Naive thymus-derived CD4-positive, alpha-beta T cell (primary cell): ENCODE measurements around the gene TEX30. TPM values are rescaled to one million over a fixed set of nuclear protein-coding genes. Genes with fewer than 3 reads are reported as not detected.

Experiments used
- ATAC-seq: fragments of 150-1000 bp; cut with Tn5 transposase; 2 replicates; pipeline ENCODE4 v1.10.0; 2021; ENCODE audit warnings: mild to moderate bottlenecking, moderate library complexity
- CTCF ChIA-PET: fragments of 350-600 bp; sonication (Branson Sonifier 250); formaldehyde crosslinking; loops from one replicate; lab custom pipeline; 2021; ENCODE audit warnings: antibody characterized with exemption; lab: Charles Lee
- POLR2A ChIA-PET: fragments of 350-600 bp; sonication (Branson Sonifier 250); formaldehyde crosslinking; loops from one replicate; lab custom pipeline; 2021; ENCODE audit warnings: antibody characterized with exemption, inconsistent platforms; lab: Charles Lee
- DNase-seq, 9 donors: peaks; one replicate each; pipeline versions ENCODE4 v3.0.0 to v3.0.0-alpha.2; 2020 to 2022; ENCODE audit warnings: mixed read lengths in 1 of 9
- H3K27ac ChIP-seq: one replicate; pipeline ENCODE4 v1.7.0; 2013; ENCODE audit warnings: mild to moderate bottlenecking, low read depth, low read length, moderate library complexity
- H3K27me3 ChIP-seq, 2 donors: one replicate each; pipeline ENCODE4 v1.7.0; 2013; ENCODE audit warnings: low read length in 2 of 2, mild to moderate bottlenecking in 2 of 2, moderate library complexity in 2 of 2; ENCODE audit not compliant: control insufficient read depth in 2 of 2, insufficient read depth in 2 of 2
- H3K36me3 ChIP-seq, 3 experiments: 1 replicate in 2 of 3; 2 replicates in 1 of 3; pipeline ENCODE4 v1.7.0; 2013; ENCODE audit warnings: low read length in 3 of 3, mild to moderate bottlenecking in 3 of 3, moderate library complexity in 1 of 3; ENCODE audit not compliant: insufficient read depth in 3 of 3, control insufficient read depth in 2 of 3
- H3K4me1 ChIP-seq, 2 donors: one replicate each; pipeline ENCODE4 v1.7.0; 2013; ENCODE audit warnings: low read length in 2 of 2, mild to moderate bottlenecking in 2 of 2, moderate library complexity in 1 of 2; ENCODE audit not compliant: control insufficient read depth in 2 of 2, insufficient read depth in 2 of 2
- H3K4me3 ChIP-seq: 2 replicates; pipeline ENCODE4 v1.7.0; 2013; ENCODE audit warnings: mild to moderate bottlenecking, low read length
- H3K9me3 ChIP-seq, 3 experiments: 1 replicate in 2 of 3; 2 replicates in 1 of 3; pipeline ENCODE4 v1.7.0; 2013; ENCODE audit warnings: low read length in 3 of 3; ENCODE audit not compliant: control insufficient read depth in 2 of 3
- H3K27ac Mint-ChIP-seq, 9 donors: one replicate each; pipeline ENCODE4 v1.8.0; 2020 to 2022; ENCODE audit warnings: mixed read lengths in 9 of 9, mild to moderate bottlenecking in 8 of 9, moderate library complexity in 5 of 9, inconsistent platforms in 2 of 9
- H3K27me3 Mint-ChIP-seq, 5 donors: one replicate each; pipeline ENCODE4 v1.8.0; 2021 to 2022; ENCODE audit warnings: mixed read lengths in 5 of 5, mild to moderate bottlenecking in 1 of 5
- H3K36me3 Mint-ChIP-seq, 5 donors: one replicate each; pipeline ENCODE4 v1.8.0; 2020 to 2022; ENCODE audit warnings: mixed read lengths in 5 of 5, mild to moderate bottlenecking in 3 of 5, inconsistent platforms in 1 of 5
- H3K4me1 Mint-ChIP-seq, 7 donors: one replicate each; pipeline ENCODE4 v1.8.0; 2020 to 2022; ENCODE audit warnings: mixed read lengths in 7 of 7, mild to moderate bottlenecking in 3 of 7, inconsistent platforms in 1 of 7
- H3K4me3 Mint-ChIP-seq, 10 donors: one replicate each; pipeline ENCODE4 v1.8.0; 2020 to 2022; ENCODE audit warnings: mild to moderate bottlenecking in 10 of 10, mixed read lengths in 10 of 10, moderate library complexity in 6 of 10, inconsistent platforms in 2 of 10
- H3K9me3 Mint-ChIP-seq, 11 donors: one replicate each; pipeline ENCODE4 v1.8.0; 2020 to 2022; ENCODE audit warnings: mixed read lengths in 11 of 11, mild to moderate bottlenecking in 4 of 11, inconsistent platforms in 1 of 11, moderate library complexity in 1 of 11
- intact Hi-C, 2 donors: fragments of 100-400 bp; cut with micrococcal nuclease; formaldehyde crosslinking; loops; one replicate each; pipeline ENCODE4 v1.15.1; 2023
- polyA plus RNA-seq, 2 donors: library from polyadenylated mRNA; unstranded; fragments of 300-500 nt; fragmentation: Illumina TruSeq; gene quantifications; one replicate each; pipeline ENCODE4 v1.2.3, GENCODE V29; 2021
- total RNA-seq, 6 experiments: library from RNA in 5 of 6; stranded (reverse) in 5 of 6; gene quantifications; 1 replicate in 5 of 6; 2 replicates in 1 of 6; pipeline ENCODE4 v1.2.3 and lab custom pipeline; 2021 to 2026

The TEX30 gene
- total and polyA plus RNA-seq, 7 experiments from 2014 or later = 3.7 to 30.8 (median 8.7) TPM

DNA sequence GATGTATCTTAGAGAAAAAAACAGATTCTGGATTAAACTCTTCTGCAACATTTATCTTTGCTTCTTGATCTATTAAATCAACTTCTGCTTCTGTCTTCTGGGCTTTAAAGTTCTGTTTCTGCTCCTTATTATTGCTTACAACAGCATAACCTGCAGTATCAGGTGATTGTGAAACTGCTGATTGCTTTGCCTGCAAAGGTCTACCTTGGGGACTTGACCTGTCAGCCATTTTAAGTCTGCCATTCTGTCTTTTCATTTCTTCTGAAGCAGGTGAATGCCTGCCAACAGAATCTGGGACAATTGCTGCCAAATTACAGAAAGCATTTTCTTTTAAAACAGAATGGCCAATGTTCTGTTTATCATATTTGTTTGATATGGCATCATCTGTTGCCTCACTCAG is 31.1 kb downstream of the TEX30 start:
- ATAC-seq (no peak), DNase-seq (no peak)
- Mint-ChIP-seq H3K9me3 (peaks cover 0 to 46% (median 23%) of the 10 kb centered on the region in 11 donors), H3K27ac (no peak overlapping the region), H3K4me3 (no peak overlapping the region), H3K36me3 (peaks cover 3 to 18% (median 8%) of the 10 kb centered on the region in 5 donors), H3K27me3 (peaks cover 42 to 69% (median 57%) of the 10 kb centered on the region in 5 donors), H3K4me1 (peaks cover 0 to 28% (median 0%) of the 10 kb centered on the region in 7 donors)
- H3K36me3 ChIP-seq = no peaks in the 10 kb centered on the region
- intact Hi-C loops = no loop called here
- peaks cover 0 to 5% (median 0%) of the 10 kb centered on the region in 3 experiments for H3K9me3 ChIP-seq
- H3K27ac ChIP-seq = no peak overlapping the region
- H3K4me3 ChIP-seq = no peak overlapping the region
- no peaks in the 10 kb centered on the region for H3K27me3 ChIP-seq
- CTCF ChIA-PET = no interaction called here
- H3K4me1 ChIP-seq = no peaks in the 10 kb centered on the region
- POLR2A ChIA-PET = no interaction called here

DNA sequence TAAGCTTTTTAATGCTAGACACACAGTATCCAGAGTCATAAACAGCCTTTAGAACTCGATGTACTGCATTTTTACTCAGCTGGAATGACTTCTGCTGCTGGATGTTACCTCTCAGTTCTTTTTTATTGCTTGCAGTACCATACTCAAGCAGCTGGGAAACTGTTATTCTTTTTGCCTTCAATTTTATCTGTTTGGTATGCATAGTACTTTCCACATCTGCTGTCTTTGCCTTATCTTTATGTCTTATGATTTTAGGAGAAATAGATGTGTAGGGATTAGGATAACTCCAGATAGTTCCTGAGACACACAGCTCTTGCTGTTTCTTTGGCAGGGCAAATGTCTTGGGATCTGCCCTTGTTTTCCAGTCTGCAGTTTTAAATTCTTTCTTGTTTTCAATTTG is 31.5 kb downstream of the TEX30 start:
- Histone ChIP-seq H3K4me1 (no peaks in the 10 kb centered on the region), H3K27ac (no peak overlapping the region), H3K27me3 (no peaks in the 10 kb centered on the region), H3K4me3 (no peak overlapping the region), H3K36me3 (no peaks in the 10 kb centered on the region), H3K9me3 (peaks cover 0 to 5% (median 0%) of the 10 kb centered on the region in 3 experiments)
- Mint-ChIP-seq H3K27me3 (peaks cover 40 to 65% (median 53%) of the 10 kb centered on the region in 5 donors), H3K9me3 (peaks cover 0 to 45% (median 22%) of the 10 kb centered on the region in 11 donors), H3K4me1 (peaks cover 0 to 28% (median 0%) of the 10 kb centered on the region in 7 donors), H3K36me3 (peaks cover 3 to 18% (median 8%) of the 10 kb centered on the region in 5 donors), H3K27ac (no peak overlapping the region), H3K4me3 (no peak overlapping the region)
- CTCF ChIA-PET = no interaction called here
- ATAC-seq = no peak
- intact Hi-C loops = no loop called here
- POLR2A ChIA-PET = no interaction called here
- DNase-seq = no peak

DNA sequence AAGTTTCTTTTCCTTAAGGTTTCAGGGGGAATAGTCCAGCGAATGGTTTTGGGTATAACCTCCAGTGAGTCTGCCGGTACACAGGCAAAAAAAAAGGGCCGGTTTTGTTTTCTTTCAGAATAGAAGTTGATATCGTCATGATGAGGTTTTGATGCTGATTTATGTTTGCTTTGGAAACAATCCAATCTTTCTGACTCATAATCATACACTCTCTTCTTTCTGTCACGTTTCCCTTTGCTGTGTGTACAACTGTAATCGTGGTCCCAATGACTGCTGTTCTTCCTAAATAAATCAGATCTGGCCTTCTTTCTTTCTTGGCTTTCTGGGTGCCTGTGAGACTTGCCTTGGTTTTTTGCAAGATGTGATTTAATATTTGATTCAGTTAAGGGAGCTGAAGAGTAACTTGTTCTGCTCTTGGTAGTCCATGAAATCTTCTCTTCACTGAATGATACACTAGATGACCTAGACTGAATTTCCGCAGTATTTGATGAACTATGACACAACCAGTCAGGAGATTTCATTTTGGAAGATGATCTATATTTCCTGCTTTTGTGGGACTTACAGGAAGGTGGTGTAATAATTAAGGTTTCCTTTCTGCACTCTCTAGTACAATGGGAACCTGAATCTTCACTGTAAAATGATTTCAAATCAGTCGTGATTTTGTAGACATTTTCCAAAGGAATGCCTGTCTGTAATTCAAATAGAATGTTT is 43.9 kb downstream of the TEX30 start:
- H3K27me3 Mint-ChIP-seq = peaks cover 3 to 21% (median 17%) of the 10 kb centered on the region in 5 donors
- peaks cover 0 to 4% (median 0%) of the 10 kb centered on the region in 11 donors for H3K9me3 Mint-ChIP-seq
- no peak overlapping the region for H3K27ac ChIP-seq
- no peaks in the 10 kb centered on the region for H3K27me3 ChIP-seq
- H3K36me3 ChIP-seq = no peaks in the 10 kb centered on the region
- H3K4me1 ChIP-seq = no peaks in the 10 kb centered on the region
- intact Hi-C loops = loop anchor here in 1 of 2 donors (5.0 kb wide), 1 partner anchor 43 kb away; the partner anchor contains the start of gene TEX30
- CTCF ChIA-PET = no interaction called here
- no peak overlapping the region for H3K27ac Mint-ChIP-seq
- no peaks in the 10 kb centered on the region for H3K36me3 Mint-ChIP-seq
- ATAC-seq = no peak
- H3K4me3 ChIP-seq = no peak overlapping the region
- no peak for DNase-seq
- peaks cover 0 to 3% (median 0%) of the 10 kb centered on the region in 7 donors for H3K4me1 Mint-ChIP-seq
- POLR2A ChIA-PET = no interaction called here
- H3K9me3 ChIP-seq = no peaks in the 10 kb centered on the region
- H3K4me3 Mint-ChIP-seq = no peak overlapping the region

DNA sequence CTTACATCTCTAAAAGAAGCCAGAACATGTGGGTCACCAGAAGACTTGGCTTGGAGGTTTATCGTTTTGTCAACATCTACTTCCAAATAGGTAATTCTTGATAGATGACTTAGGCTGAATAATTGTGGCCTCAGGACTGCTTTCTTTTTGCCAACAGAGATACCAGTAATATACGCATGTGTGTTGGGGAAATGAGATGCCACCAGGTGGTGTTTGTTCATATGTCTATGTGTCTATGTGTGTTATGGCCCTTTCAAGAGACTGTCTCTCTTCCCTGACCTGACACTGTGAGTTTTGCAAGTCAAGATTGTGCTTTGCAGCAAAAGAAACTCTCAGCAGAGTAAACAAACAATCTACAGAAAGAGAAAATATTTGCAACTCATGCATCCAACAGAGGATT is 47.2 kb downstream of the TEX30 start:
- Histone ChIP-seq H3K9me3 (no peaks in the 10 kb centered on the region), H3K36me3 (no peaks in the 10 kb centered on the region), H3K27ac (no peak overlapping the region), H3K4me3 (no peak overlapping the region), H3K4me1 (no peaks in the 10 kb centered on the region), H3K27me3 (no peaks in the 10 kb centered on the region)
- H3K4me3 Mint-ChIP-seq = no peak overlapping the region
- peaks cover 11 to 35% (median 31%) of the 10 kb centered on the region in 5 donors for H3K27me3 Mint-ChIP-seq
- no peak overlapping the region for H3K27ac Mint-ChIP-seq
- ATAC-seq (no peak), DNase-seq (peak in 1 of 9 donors; percentile 3)
- peaks cover 0 to 3% (median 0%) of the 10 kb centered on the region in 7 donors for H3K4me1 Mint-ChIP-seq
- POLR2A ChIA-PET = no interaction called here
- peaks cover 0 to 7% (median 0%) of the 10 kb centered on the region in 5 donors for H3K36me3 Mint-ChIP-seq
- H3K9me3 Mint-ChIP-seq = peaks cover 0 to 4% (median 0%) of the 10 kb centered on the region in 11 donors
- CTCF ChIA-PET = no interaction called here
- intact Hi-C loops = loop anchor here (1.0 to 5.0 kb wide), 4 partner anchors 46 to 121 kb away; partner anchors contain the start of gene TEX30 (in 2 of the 2)

DNA sequence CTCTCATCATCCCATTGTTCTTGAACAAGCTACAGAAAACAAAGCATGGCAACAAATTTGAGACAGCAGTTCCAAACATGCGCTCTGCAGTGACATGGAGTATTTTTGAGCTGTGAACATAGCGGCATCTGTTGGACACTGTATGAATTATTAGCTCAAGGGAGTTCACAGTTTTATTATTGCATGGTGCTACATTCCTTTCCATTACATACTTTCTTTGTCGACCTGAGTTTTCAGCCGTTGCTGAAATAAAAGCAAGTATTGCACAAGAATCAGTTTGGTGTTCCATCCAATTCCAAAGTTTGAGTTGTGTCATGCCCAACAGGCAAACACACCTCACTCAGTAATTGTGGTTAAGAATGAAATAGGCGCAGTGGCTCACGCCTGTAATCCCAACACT is 48.7 kb downstream of the TEX30 start:
- Histone ChIP-seq H3K27me3 (no peaks in the 10 kb centered on the region), H3K36me3 (no peaks in the 10 kb centered on the region), H3K27ac (no peak overlapping the region), H3K9me3 (no peaks in the 10 kb centered on the region), H3K4me1 (no peaks in the 10 kb centered on the region), H3K4me3 (no peak overlapping the region)
- Mint-ChIP-seq H3K27ac (no peak overlapping the region), H3K27me3 (peaks cover 8 to 40% (median 26%) of the 10 kb centered on the region in 5 donors), H3K9me3 (peaks cover 0 to 4% (median 0%) of the 10 kb centered on the region in 11 donors), H3K4me1 (peaks cover 0 to 3% (median 0%) of the 10 kb centered on the region in 7 donors), H3K4me3 (no peak overlapping the region), H3K36me3 (peaks cover 0 to 7% (median 0%) of the 10 kb centered on the region in 5 donors)
- intact Hi-C loops = loop anchor here (1.0 to 5.0 kb wide), 3 partner anchors 47 to 145 kb away; partner anchors contain the start of gene TEX30 (in 1 of the 2)
- ATAC-seq = peak; percentile 54
- DNase-seq = peak in 1 of 9 donors; percentile 6
- ChIA-PET POLR2A (interaction anchor here (0.9 kb wide), 1 partner anchor 129 kb away, joined by 3 read pairs; no protein-coding TSS in a partner anchor), CTCF (interaction anchor here (0.5 to 1.1 kb wide), 5 partner anchors 8 to 145 kb away, joined by 3 to 8 read pairs (median 3); no protein-coding TSS in a partner anchor)

DNA sequence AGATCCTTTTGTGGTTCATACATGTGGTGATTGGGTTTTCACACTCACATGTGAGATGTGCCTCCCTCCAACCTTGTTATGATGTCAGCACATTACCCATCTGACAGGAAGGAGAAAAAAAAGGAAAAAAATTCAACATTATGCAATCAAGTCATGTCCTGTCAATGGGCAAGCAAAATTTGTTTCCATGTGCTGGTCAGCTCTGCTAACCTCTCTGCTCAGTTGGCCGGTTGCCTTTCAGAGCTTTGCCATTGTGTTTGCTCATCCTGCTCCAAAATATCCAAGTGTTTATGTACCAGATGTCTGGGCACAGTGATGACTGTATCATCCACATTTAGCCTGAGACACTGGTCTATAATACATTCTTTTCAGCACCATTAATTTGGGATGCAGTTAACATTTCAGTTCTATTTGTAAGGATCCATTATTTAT is 51.8 kb downstream of the TEX30 start:
- Mint-ChIP-seq H3K27ac (peak overlapping the region in 1 of 9 donors; percentile 35), H3K4me3 (no peak overlapping the region)
- DNase-seq = peak in 1 of 9 donors; percentile 2

More for the DNA sequence above, 51.8 kb downstream of the TEX30 start:
- peaks cover 0 to 4% (median 0%) of the 10 kb centered on the region in 11 donors for H3K9me3 Mint-ChIP-seq
- Histone ChIP-seq H3K27me3 (no peaks in the 10 kb centered on the region), H3K4me3 (no peak overlapping the region), H3K4me1 (no peaks in the 10 kb centered on the region), H3K9me3 (no peaks in the 10 kb centered on the region), H3K27ac (no peak overlapping the region), H3K36me3 (no peaks in the 10 kb centered on the region)
- POLR2A ChIA-PET = no interaction called here
- peaks cover 0 to 7% (median 0%) of the 10 kb centered on the region in 5 donors for H3K36me3 Mint-ChIP-seq
- intact Hi-C loops = no loop called here
- H3K27me3 Mint-ChIP-seq = peaks cover 8 to 31% (median 26%) of the 10 kb centered on the region in 5 donors
- H3K4me1 Mint-ChIP-seq = peaks cover 0 to 2% (median 0%) of the 10 kb centered on the region in 7 donors
- ATAC-seq = peak; percentile 69
- CTCF ChIA-PET = no interaction called here
